ENCODE results near the gene NEK7. TPM values are rescaled to one million over a fixed set of nuclear protein-coding genes. Genes with fewer than 3 reads are reported as not detected.

NEK7 gene
- total RNA-seq, 2 experiments from 2014 or later: 14.9 to 25.6 TPM

GRCh38 chr1:198150369-198150768 is 6.4 kb upstream of the NEK7 start:
- ChIA-PET POLR2A (no interaction called here), CTCF (ENCODE audit: unreplicated experiment) (no interaction called here)
- no peak for DNase-seq (ENCODE audit: low spot score)
- H2AFZ ChIP-seq (ENCODE audit: low read length): no peak overlapping the region
- TF ChIP-seq EZH2phosphoT487 (IDR thresholded peaks at IDR 0.05; ENCODE audit: borderline replicate concordance, low read depth, low read length): no peak
- TF ChIP-seq CTCF (conservative IDR thresholded peaks at IDR 0.05; ENCODE audit: low read length): no peak
- H3K36me3 ChIP-seq (ENCODE audit: insufficient read depth, low read length): no peaks in the 10 kb centered on the region
- no TSS peak for BruUV-seq (replicated peaks)
- peaks cover 5% of the 10 kb centered on the region; the same call in 1 of the 2 replicates for H3K9me2 ChIP-seq (ENCODE audit: insufficient read depth, low read length)
- no peak overlapping the region for H3K4me3 ChIP-seq (ENCODE audit: low read depth, low read length, poor library complexity, severe bottlenecking)
- H3K4me1 ChIP-seq (ENCODE audit: insufficient read depth, low read length, poor library complexity, severe bottlenecking): no peaks in the 10 kb centered on the region
- H3K27ac ChIP-seq (ENCODE audit: low read depth, low read length, poor library complexity, severe bottlenecking): no peak overlapping the region
- H3K4me2 ChIP-seq (ENCODE audit: low read length): no peak overlapping the region
- intact Hi-C loops (cut with micrococcal nuclease; ENCODE audit: unreplicated experiment): no loop called here
- H4K20me1 ChIP-seq (ENCODE audit: insufficient read depth, low read length): no peaks in the 10 kb centered on the region
- H3K9me3 ChIP-seq (ENCODE audit: low read length): no peaks in the 10 kb centered on the region
- H3K79me2 ChIP-seq (ENCODE audit: insufficient read depth, low read depth, low read length): no peaks in the 10 kb centered on the region

- H4K20me1 ChIP-seq (ENCODE audit: insufficient read depth, low read length): no peaks in the 10 kb centered on the region
- no peak overlapping the region for H3K4me2 ChIP-seq (ENCODE audit: low read length)
- TF ChIP-seq CTCF (conservative IDR thresholded peaks at IDR 0.05; ENCODE audit: low read length) (no peak), EZH2phosphoT487 (IDR thresholded peaks at IDR 0.05; ENCODE audit: borderline replicate concordance, low read depth, low read length) (no peak)
- H2AFZ ChIP-seq (ENCODE audit: low read length): no peak overlapping the region
- CTCF ChIA-PET (ENCODE audit: unreplicated experiment): no interaction called here
- POLR2A ChIA-PET: interaction anchor here (0.7 kb wide), 1 partner anchor 12 kb away, joined by 7 read pairs; no protein-coding TSS in a partner anchor
- H3K4me3 ChIP-seq (ENCODE audit: low read depth, low read length, poor library complexity, severe bottlenecking): no peak overlapping the region
- no peak for DNase-seq (ENCODE audit: low spot score)
- BruUV-seq (replicated peaks): no TSS peak
- no peaks in the 10 kb centered on the region for H3K4me1 ChIP-seq (ENCODE audit: insufficient read depth, low read length, poor library complexity, severe bottlenecking)
- no peaks in the 10 kb centered on the region for H3K36me3 ChIP-seq (ENCODE audit: insufficient read depth, low read length)
- no peaks in the 10 kb centered on the region for H3K9me3 ChIP-seq (ENCODE audit: low read length)
- H3K9me2 ChIP-seq (ENCODE audit: insufficient read depth, low read length): peaks cover 5% of the 10 kb centered on the region; the same call in 1 of the 2 replicates
- H3K27ac ChIP-seq (ENCODE audit: low read depth, low read length, poor library complexity, severe bottlenecking): no peak overlapping the region
- intact Hi-C loops (cut with micrococcal nuclease; ENCODE audit: unreplicated experiment): no loop called here
- no peaks in the 10 kb centered on the region for H3K79me2 ChIP-seq (ENCODE audit: insufficient read depth, low read depth, low read length)
These were observed 5.1 kb upstream of the NEK7 start for GRCh38 chr1:198151688-198152087.

- BruUV-seq (replicated peaks): no TSS peak
- intact Hi-C loops (cut with micrococcal nuclease; ENCODE audit: unreplicated experiment): no loop called here
- no peak overlapping the region for H3K4me2 ChIP-seq (ENCODE audit: low read length)
- H3K9me3 ChIP-seq (ENCODE audit: low read length): no peaks in the 10 kb centered on the region
- no peaks in the 10 kb centered on the region for H3K36me3 ChIP-seq (ENCODE audit: insufficient read depth, low read length)
- peaks cover 5% of the 10 kb centered on the region; the same call in 1 of the 2 replicates for H3K9me2 ChIP-seq (ENCODE audit: insufficient read depth, low read length)
- no peaks in the 10 kb centered on the region for H3K4me1 ChIP-seq (ENCODE audit: insufficient read depth, low read length, poor library complexity, severe bottlenecking)
- H3K79me2 ChIP-seq (ENCODE audit: insufficient read depth, low read depth, low read length): peaks cover 5% of the 10 kb centered on the region; the same call in 1 of the 2 replicates
- H3K27ac ChIP-seq (ENCODE audit: low read depth, low read length, poor library complexity, severe bottlenecking): no peak overlapping the region
- no peak for DNase-seq (ENCODE audit: low spot score)
- H4K20me1 ChIP-seq (ENCODE audit: insufficient read depth, low read length): no peaks in the 10 kb centered on the region
- no peak overlapping the region for H2AFZ ChIP-seq (ENCODE audit: low read length)
- ChIA-PET POLR2A (interaction anchor here (1.8 kb wide), 1 partner anchor 11 kb away, joined by 7 read pairs; no protein-coding TSS in a partner anchor), CTCF (ENCODE audit: unreplicated experiment) (no interaction called here)
- TF ChIP-seq EZH2phosphoT487 (IDR thresholded peaks at IDR 0.05; ENCODE audit: borderline replicate concordance, low read depth, low read length) (no peak), CTCF (conservative IDR thresholded peaks at IDR 0.05; ENCODE audit: low read length) (no peak)
- no peak overlapping the region for H3K4me3 ChIP-seq (ENCODE audit: low read depth, low read length, poor library complexity, severe bottlenecking)
These were observed 3.7 kb upstream of the NEK7 start for GRCh38 chr1:198153103-198153502.

Data from OCI-LY7 (cell line).